ENCODE data around the gene DNAJC4. TPM values are rescaled to one million over a fixed set of nuclear protein-coding genes. Genes with fewer than 3 reads are reported as not detected.
A peak's percentile ranks its signal among the peaks of the same experiment; 100 is the strongest.

The DNAJC4 gene
- total and polyA plus RNA-seq, 12 donors, result 19.9 to 220 (median 66.8) TPM

DNA sequence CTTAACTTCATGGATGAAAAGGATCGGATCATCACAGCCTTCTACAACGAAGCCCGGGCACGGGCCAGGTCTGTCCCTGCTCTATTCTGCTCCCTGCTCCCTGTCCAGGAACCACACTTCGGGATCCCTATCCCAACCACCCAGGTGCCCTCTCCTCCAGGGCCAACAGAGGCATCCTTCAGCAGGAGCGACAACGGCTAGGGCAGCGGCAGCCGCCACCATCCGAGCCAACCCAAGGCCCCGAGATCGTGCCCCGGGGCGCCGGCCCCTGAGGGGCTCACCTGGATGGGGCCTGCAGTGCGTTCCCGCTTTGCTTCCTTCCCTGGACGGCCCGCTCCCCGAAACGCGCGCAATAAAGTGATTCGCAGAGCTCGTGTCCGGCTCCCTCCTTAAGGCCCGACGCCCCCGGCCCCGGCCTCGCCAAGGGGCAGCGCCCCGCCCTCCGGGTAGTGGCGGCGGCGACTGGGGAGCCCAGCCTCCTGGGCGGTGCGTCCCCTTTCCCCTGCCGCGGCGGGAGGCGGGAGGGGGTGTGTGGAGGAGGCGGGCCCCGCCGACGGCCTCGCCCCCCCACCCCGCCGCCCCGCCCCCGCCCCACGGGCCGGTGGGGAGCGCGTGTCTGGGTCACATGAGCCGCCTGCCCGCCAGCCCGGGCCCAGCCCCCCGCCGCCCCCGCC, 3.7 kb downstream of the DNAJC4 start, which contains the start of gene VEGFB:
Gene VEGFB, plus strand, starts transcription at position 672 of the 674 bp plus-strand sequence. CDS start 250 bp downstream, outside the sequence.
- Histone ChIP-seq H3K27me3 (no peaks in the 10 kb centered on the region), H3K36me3 (replicated peaks in 1 of 2) (peaks cover 0 to 19% of the 10 kb centered on the region in 2 donors), H3K9me3 (replicated peaks in 1 of 3) (no peaks in the 10 kb centered on the region), H3K4me1 (replicated peaks in 1 of 2) (peaks cover 5 to 34% of the 10 kb centered on the region in 2 donors), H3K4me3 (peak within 1 kb of the TSS; percentile 18 to 94 (median 72)), H3K27ac (peak within 1 kb of the TSS in 4 of 5 donors; percentile 57 to 92 (median 76))
- TF ChIP-seq POLR2A (IDR thresholded peaks at IDR 0.05), result peak; percentile 38 to 63
- TF ChIP-seq, protein P1, sequence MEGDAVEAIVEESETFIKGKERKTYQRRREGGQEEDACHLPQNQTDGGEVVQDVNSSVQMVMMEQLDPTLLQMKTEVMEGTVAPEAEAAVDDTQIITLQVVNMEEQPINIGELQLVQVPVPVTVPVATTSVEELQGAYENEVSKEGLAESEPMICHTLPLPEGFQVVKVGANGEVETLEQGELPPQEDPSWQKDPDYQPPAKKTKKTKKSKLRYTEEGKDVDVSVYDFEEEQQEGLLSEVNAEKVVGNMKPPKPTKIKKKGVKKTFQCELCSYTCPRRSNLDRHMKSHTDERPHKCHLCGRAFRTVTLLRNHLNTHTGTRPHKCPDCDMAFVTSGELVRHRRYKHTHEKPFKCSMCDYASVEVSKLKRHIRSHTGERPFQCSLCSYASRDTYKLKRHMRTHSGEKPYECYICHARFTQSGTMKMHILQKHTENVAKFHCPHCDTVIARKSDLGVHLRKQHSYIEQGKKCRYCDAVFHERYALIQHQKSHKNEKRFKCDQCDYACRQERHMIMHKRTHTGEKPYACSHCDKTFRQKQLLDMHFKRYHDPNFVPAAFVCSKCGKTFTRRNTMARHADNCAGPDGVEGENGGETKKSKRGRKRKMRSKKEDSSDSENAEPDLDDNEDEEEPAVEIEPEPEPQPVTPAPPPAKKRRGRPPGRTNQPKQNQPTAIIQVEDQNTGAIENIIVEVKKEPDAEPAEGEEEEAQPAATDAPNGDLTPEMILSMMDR (IDR thresholded peaks at IDR 0.05), result no peak
- intact Hi-C loops (cut with DNase I), result no loop called here
- peak in 6 of 7 donors; percentile 67 to 87 (median 74) for DNase-seq
- 1 to 5% (median 4%) methylated on average over 4 to 57 of the region's 62 CpGs for WGBS, 4 donors

DNA sequence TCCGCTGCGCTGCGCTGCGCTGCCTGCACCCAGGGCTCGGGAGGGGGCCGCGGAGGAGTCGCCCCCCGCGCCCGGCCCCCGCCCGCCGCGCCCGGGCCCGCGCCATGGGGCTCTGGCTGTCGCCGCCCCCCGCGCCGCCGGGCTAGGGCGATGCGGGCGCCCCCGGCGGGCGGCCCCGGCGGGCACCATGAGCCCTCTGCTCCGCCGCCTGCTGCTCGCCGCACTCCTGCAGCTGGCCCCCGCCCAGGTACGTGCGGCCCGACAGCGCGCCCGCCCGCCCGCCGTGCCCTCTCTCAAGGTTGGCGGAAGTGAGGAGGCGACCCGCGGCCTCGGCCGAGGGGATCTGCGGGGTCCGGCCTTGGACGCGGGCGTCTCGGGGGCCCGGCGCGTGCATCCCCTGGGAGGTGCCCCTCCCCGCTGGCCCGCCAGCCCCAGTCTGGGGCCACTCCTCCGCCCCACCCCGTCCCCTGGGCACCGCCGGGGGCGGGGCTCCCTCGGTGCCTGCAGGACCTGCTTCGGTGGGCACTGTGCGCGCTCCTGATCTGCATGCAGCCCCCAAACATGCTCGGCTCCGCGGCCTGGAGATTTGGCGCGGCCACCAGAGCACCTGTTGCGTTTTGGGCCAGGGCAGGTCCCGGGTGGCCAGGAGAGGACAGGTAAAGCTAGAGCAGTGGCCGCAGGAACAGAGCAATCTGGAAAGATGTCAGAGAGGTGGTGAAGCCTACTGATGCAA, 4.5 kb downstream of the DNAJC4 start:
- peak in 4 of 7 donors; percentile 52 to 69 (median 56) for DNase-seq
- intact Hi-C loops (cut with DNase I), result no loop called here
- WGBS, 4 donors, result 1 to 7% (median 4%) methylated on average over 3 to 77 of the region's 80 CpGs

DNA sequence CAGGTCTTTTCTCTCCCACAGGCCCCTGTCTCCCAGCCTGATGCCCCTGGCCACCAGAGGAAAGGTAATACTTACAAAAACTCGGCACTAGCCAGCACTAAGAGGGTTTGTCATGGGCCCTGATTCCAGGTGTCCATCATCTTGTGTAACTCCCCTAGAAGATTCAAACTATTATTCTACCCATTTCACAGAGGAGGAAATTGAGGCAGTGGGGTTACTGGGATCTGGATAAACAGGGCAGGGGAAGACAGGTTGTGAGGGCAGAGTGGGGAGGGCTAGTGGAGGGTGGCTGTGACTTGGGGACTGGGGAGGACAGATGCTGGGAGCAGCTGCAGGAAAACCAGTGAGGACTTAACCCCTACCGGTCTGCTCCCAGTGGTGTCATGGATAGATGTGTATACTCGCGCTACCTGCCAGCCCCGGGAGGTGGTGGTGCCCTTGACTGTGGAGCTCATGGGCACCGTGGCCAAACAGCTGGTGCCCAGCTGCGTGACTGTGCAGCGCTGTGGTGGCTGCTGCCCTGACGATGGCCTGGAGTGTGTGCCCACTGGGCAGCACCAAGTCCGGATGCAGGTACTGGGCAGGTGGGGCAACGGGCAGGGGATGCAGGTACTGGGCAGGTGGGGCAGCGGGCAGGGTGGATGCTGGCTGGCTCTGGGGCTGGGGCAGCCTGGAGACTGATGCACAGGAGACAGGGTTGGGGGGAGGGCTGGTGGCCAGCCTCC, 5.3 kb downstream of the DNAJC4 start:
- peak overlapping the region in 2 of 4 donors; percentile 51 to 92 for H3K4me3 ChIP-seq
- TF ChIP-seq, protein P1 (IDR thresholded peaks at IDR 0.05), result no peak
- TF ChIP-seq POLR2A (IDR thresholded peaks at IDR 0.05), result no peak
- peak in 3 of 7 donors; percentile 20 to 35 (median 28) for DNase-seq
- no peaks in the 10 kb centered on the region for H3K27me3 ChIP-seq
- H3K27ac ChIP-seq, result peak overlapping the region in 3 of 5 donors; percentile 64 to 92 (median 89)
- WGBS, 4 donors, result 44 to 66% (median 54%) methylated on average over 1 to 12 of the region's 12 CpGs
- intact Hi-C loops (cut with DNase I), result no loop called here
- H3K9me3 ChIP-seq (replicated peaks in 1 of 3), result no peaks in the 10 kb centered on the region
- H3K4me1 ChIP-seq (replicated peaks in 1 of 2), result peaks cover 12 to 40% of the 10 kb centered on the region in 2 donors
- H3K36me3 ChIP-seq (replicated peaks in 1 of 2), result peaks cover 0 to 19% of the 10 kb centered on the region in 2 donors

More for the DNA sequence above, 4.5 kb downstream of the DNAJC4 start:
- Histone ChIP-seq H3K4me1 (replicated peaks in 1 of 2) (peaks cover 5 to 34% of the 10 kb centered on the region in 2 donors), H3K4me3 (peak overlapping the region; percentile 18 to 94 (median 72)), H3K9me3 (replicated peaks in 1 of 3) (no peaks in the 10 kb centered on the region), H3K27me3 (no peaks in the 10 kb centered on the region), H3K27ac (peak overlapping the region in 4 of 5 donors; percentile 57 to 92 (median 76)), H3K36me3 (replicated peaks in 1 of 2) (peaks cover 0 to 19% of the 10 kb centered on the region in 2 donors)
- TF ChIP-seq POLR2A (IDR thresholded peaks at IDR 0.05), result peak in 1 of 2 donors; percentile 14
- TF ChIP-seq, protein P1 (IDR thresholded peaks at IDR 0.05), result peak in 1 of 6 experiments; percentile 21

Data from adrenal gland (tissue), 12 donors.